ENCODE results near the gene LILRB5.
"Not testable (repeated sequence)": the region's sequence is repeated elsewhere in the genome, so short reads cannot be mapped to it uniquely, and the experiment has no call there.

GRCh38 chr19:54280025-54280424, 23.0 kb upstream of the LILRB5 start:
- TF ChIP-seq CTCF (conservative IDR thresholded peaks at IDR 0.05); ZFX (IDR thresholded peaks at IDR 0.05): not testable (repeated sequence)

Data from C4-2B (cell line).